H9 (cell line): Measurements from ENCODE around the gene NCBP2L. TPM values are rescaled to one million over a fixed set of nuclear protein-coding genes. Genes with fewer than 3 reads are reported as not detected.

Experiments used
- DNase-seq: peaks from one replicate; pipeline ENCODE4 v3.0.0-alpha.2; 2017
- H2AFZ ChIP-seq: one replicate; pipeline ENCODE4 v1.6.1; 2013; ENCODE audit warnings: mild to moderate bottlenecking, low read length, control low read depth, moderate library complexity
- H2AK5ac ChIP-seq: 2 replicates; pipeline ENCODE4 v1.6.1; 2013; ENCODE audit warnings: low read length, control low read depth, mixed read lengths; ENCODE audit not compliant: insufficient read length
- H2BK120ac ChIP-seq: one replicate; pipeline ENCODE4 v1.6.1; 2013; ENCODE audit warnings: low read depth, mild to moderate bottlenecking, low read length, control low read depth, inconsistent platforms; ENCODE audit not compliant: poor library complexity, severe bottlenecking
- H2BK12ac ChIP-seq: 2 replicates; pipeline ENCODE4 v1.6.1; 2013; ENCODE audit warnings: low read length, control low read depth, mixed read lengths, low read depth; ENCODE audit not compliant: insufficient read length
- H2BK15ac ChIP-seq: 2 replicates; pipeline ENCODE4 v1.6.1; 2013; ENCODE audit warnings: low read depth, low read length, control low read depth
- H2BK20ac ChIP-seq: one replicate; pipeline ENCODE4 v1.6.1; 2013; ENCODE audit warnings: low read depth, mild to moderate bottlenecking, low read length, control low read depth, inconsistent platforms; ENCODE audit not compliant: poor library complexity, severe bottlenecking
- H2BK5ac ChIP-seq: 2 replicates; pipeline ENCODE4 v1.6.1; 2013; ENCODE audit warnings: low read length, control low read depth, mixed read lengths; ENCODE audit not compliant: insufficient read length
- H3K14ac ChIP-seq: 2 replicates; pipeline ENCODE4 v1.6.1; 2013; ENCODE audit warnings: low read length, control low read depth; ENCODE audit not compliant: insufficient read depth
- H3K18ac ChIP-seq: 2 replicates; pipeline ENCODE4 v1.6.1; 2013; ENCODE audit warnings: low read depth, mild to moderate bottlenecking, mixed read lengths, low read length, control low read depth; ENCODE audit not compliant: insufficient read length
- H3K23ac ChIP-seq: 2 replicates; pipeline ENCODE4 v1.6.1; 2013; ENCODE audit warnings: low read length, control low read depth, mixed read lengths, low read depth; ENCODE audit not compliant: insufficient read length
- H3K23me2 ChIP-seq: 2 replicates; pipeline ENCODE4 v1.6.1; 2013; ENCODE audit warnings: low read depth, mild to moderate bottlenecking, mixed read lengths, low read length, control low read depth; ENCODE audit not compliant: insufficient read length, poor library complexity, severe bottlenecking
- H3K27ac ChIP-seq: 2 replicates; pipeline ENCODE4 v1.5.1; 2013; ENCODE audit warnings: low read length, control low read depth, mixed read lengths, low read depth; ENCODE audit not compliant: insufficient read length
- H3K27me3 ChIP-seq: 2 replicates; pipeline ENCODE4 v1.6.1; 2013; ENCODE audit warnings: low read length, control low read depth, inconsistent platforms; ENCODE audit not compliant: insufficient read depth
- H3K4ac ChIP-seq: 2 replicates; pipeline ENCODE4 v1.6.1; 2013; ENCODE audit warnings: low read depth, mild to moderate bottlenecking, control low read depth, inconsistent platforms, low read length, moderate library complexity
- H3K4me1 ChIP-seq: 2 replicates; pipeline ENCODE4 v1.6.1; 2013; ENCODE audit warnings: low read length, control low read depth, inconsistent platforms; ENCODE audit not compliant: insufficient read depth
- H3K4me2 ChIP-seq: 2 replicates; pipeline ENCODE4 v1.6.1; 2013; ENCODE audit warnings: low read length, control low read depth, mixed read lengths; ENCODE audit not compliant: insufficient read length, insufficient read depth
- H3K56ac ChIP-seq: 2 replicates; pipeline ENCODE4 v1.6.1; 2013; ENCODE audit warnings: low read depth, mild to moderate bottlenecking, mixed read lengths, low read length, control low read depth; ENCODE audit not compliant: insufficient read length
- H3K79me1 ChIP-seq: 2 replicates; pipeline ENCODE4 v1.6.1; 2013; ENCODE audit warnings: low read depth, mild to moderate bottlenecking, moderate library complexity, low read length, control low read depth, inconsistent platforms; ENCODE audit not compliant: insufficient read depth, poor library complexity, severe bottlenecking
- H3K79me2 ChIP-seq: 2 replicates; pipeline ENCODE4 v1.6.1; 2013; ENCODE audit warnings: low read length, control low read depth, inconsistent platforms; ENCODE audit not compliant: insufficient read depth
- H3K9ac ChIP-seq: 2 replicates; pipeline ENCODE4 v1.6.1; 2013; ENCODE audit warnings: low read length, control low read depth, mixed read lengths; ENCODE audit not compliant: insufficient read length; ENCODE audit errors: extremely low read depth
- H3K9me3 ChIP-seq: one replicate; pipeline ENCODE4 v1.6.1; 2013; ENCODE audit warnings: low read depth, low read length, inconsistent platforms; ENCODE audit not compliant: control insufficient read depth
- H3T11ph ChIP-seq: one replicate; pipeline ENCODE4 v1.6.1; 2013; ENCODE audit warnings: mild to moderate bottlenecking, low read length, control low read depth, inconsistent platforms
- H4K20me1 ChIP-seq: one replicate; pipeline ENCODE4 v1.6.1; 2013; ENCODE audit not compliant: control insufficient read depth, insufficient read length, insufficient read depth
- H4K5ac ChIP-seq: 2 replicates; pipeline ENCODE4 v1.6.1; 2013; ENCODE audit warnings: low read depth, mild to moderate bottlenecking, mixed read lengths, low read length, control low read depth; ENCODE audit not compliant: insufficient read length
- H4K8ac ChIP-seq: replicated peaks from 2 replicates; pipeline ENCODE4 v1.6.1; 2013; ENCODE audit warnings: low read length, control low read depth, mixed read lengths, low read depth; ENCODE audit not compliant: insufficient read length
- H4K91ac ChIP-seq: 2 replicates; pipeline ENCODE4 v1.6.1; 2013; ENCODE audit warnings: low read depth, mild to moderate bottlenecking, moderate library complexity, mixed read lengths, low read length, control low read depth; ENCODE audit not compliant: insufficient read length
- H3K27ac Mint-ChIP-seq, 3 experiments: 2 replicates in 2 of 3; 3 replicates in 1 of 3; pipeline ENCODE4 v1.8.0; 2020 to 2021; ENCODE audit warnings: mixed read lengths in 3 of 3, mild to moderate bottlenecking in 1 of 3, moderate library complexity in 1 of 3
- H3K27me3 Mint-ChIP-seq: 2 replicates; pipeline ENCODE4 v1.8.0; 2021; ENCODE audit warnings: low read depth, mild to moderate bottlenecking, moderate library complexity, mixed read lengths
- H3K36me3 Mint-ChIP-seq, 3 experiments: 2 replicates in 2 of 3; 3 replicates in 1 of 3; pipeline ENCODE4 v1.8.0; 2020 to 2021; ENCODE audit warnings: low read depth in 3 of 3, mixed read lengths in 3 of 3; ENCODE audit not compliant: insufficient read depth in 1 of 3
- H3K4me1 Mint-ChIP-seq, 2 experiments: 2 replicates each; pipeline ENCODE4 v1.8.0; 2020; ENCODE audit warnings: mixed read lengths in 2 of 2
- H3K4me3 Mint-ChIP-seq, 2 experiments: 2 replicates in 1 of 2; 3 replicates in 1 of 2; pipeline ENCODE4 v1.8.0; 2020 to 2021; ENCODE audit warnings: mild to moderate bottlenecking in 2 of 2, mixed read lengths in 2 of 2, moderate library complexity in 1 of 2
- H3K9me3 Mint-ChIP-seq, 2 experiments: 2 replicates in 1 of 2; 3 replicates in 1 of 2; pipeline ENCODE4 v1.8.0; 2020; ENCODE audit warnings: mild to moderate bottlenecking in 2 of 2, mixed read lengths in 2 of 2, moderate library complexity in 1 of 2
- CTCF ChIP-seq: fragments of 200-600 bp; sonication (generic); conservative IDR thresholded peaks from 3 replicates; pipeline ENCODE4 v1.8.0; 2021; ENCODE audit warnings: antibody characterized with exemption, mild to moderate bottlenecking
- WGBS: extraction: QIAGEN DNeasy Blood & Tissue Kit; methylation state at CpG from one replicate; pipeline ENCODE4 v1.1.7; 2013; ENCODE audit warnings: missing lambda C conversion rate, low lambda C conversion rate, mixed read lengths; ENCODE audit not compliant: insufficient read length; ENCODE audit errors: extremely low coverage; 5-methylcytosine and 5-hydroxymethylcytosine counted together
- total RNA-seq: library from RNA; stranded (reverse); gene quantifications from 2 replicates; pipeline ENCODE4 v1.2.1, GENCODE V29; 2021

Gene NCBP2L
- total RNA-seq, 1 experiment from 2014 or later: not detected

GRCh38 chrX:107730298-107730655 is 47.3 kb upstream of the NCBP2L start:
- H3K4ac ChIP-seq: no peak overlapping the region
- Mint-ChIP-seq H3K4me1 (peaks cover 27 to 58% of the 10 kb centered on the region in 2 experiments), H3K27me3 (peaks cover 3% of the 10 kb centered on the region; the same call in 1 of the 2 replicates), H3K27ac (peak overlapping the region in 1 of 3 experiments; percentile 94; a peak in 3 of 7 replicates), H3K4me3 (no peak overlapping the region; a peak in 2 of 5 replicates), H3K9me3 (peaks cover 0 to 48% of the 10 kb centered on the region in 2 experiments; a peak in 2 of 5 replicates), H3K36me3 (peaks cover 0 to 4% (median 4%) of the 10 kb centered on the region in 3 experiments; a peak in 3 of 7 replicates)
- no peaks in the 10 kb centered on the region for H4K20me1 ChIP-seq
- no peak overlapping the region for H3K18ac ChIP-seq
- H3K27me3 ChIP-seq: no peaks in the 10 kb centered on the region
- H4K5ac ChIP-seq: no peak overlapping the region
- no peak overlapping the region for H3K27ac ChIP-seq
- no peak overlapping the region for H3K56ac ChIP-seq
- H2BK15ac ChIP-seq: no peak overlapping the region
- no peak for TF ChIP-seq CTCF
- H3K9ac ChIP-seq: no peak overlapping the region
- H4K91ac ChIP-seq: no peak overlapping the region
- no peak overlapping the region for H3K4me2 ChIP-seq
- WGBS: no CpG with 5 or more reads among the region's 1 CpG
- H3T11ph ChIP-seq: no peak overlapping the region
- no peak overlapping the region for H2BK20ac ChIP-seq
- no peak overlapping the region for H2BK5ac ChIP-seq
- H3K23ac ChIP-seq: no peak overlapping the region
- H3K79me1 ChIP-seq: no peaks in the 10 kb centered on the region
- no peak overlapping the region for H2BK12ac ChIP-seq
- no peaks in the 10 kb centered on the region for H3K23me2 ChIP-seq
- no peak for DNase-seq
- H2AFZ ChIP-seq: no peak overlapping the region
- H3K9me3 ChIP-seq: no peaks in the 10 kb centered on the region
- H2BK120ac ChIP-seq: no peak overlapping the region
- no peak overlapping the region for H2AK5ac ChIP-seq
- H3K14ac ChIP-seq: no peak overlapping the region
- peaks cover 15% of the 10 kb centered on the region; the same call in 1 of the 2 replicates for H3K4me1 ChIP-seq
- H3K79me2 ChIP-seq: no peaks in the 10 kb centered on the region
- H4K8ac ChIP-seq: no peak overlapping the region
